T-helper 22 cell (primary cell): ENCODE results near the gene MPP1.

Source experiments
- DNase-seq: peaks from one replicate; pipeline ENCODE4 v3.0.0-alpha.2; 2020; ENCODE audit warnings: low read depth

The MPP1 gene

DNA sequence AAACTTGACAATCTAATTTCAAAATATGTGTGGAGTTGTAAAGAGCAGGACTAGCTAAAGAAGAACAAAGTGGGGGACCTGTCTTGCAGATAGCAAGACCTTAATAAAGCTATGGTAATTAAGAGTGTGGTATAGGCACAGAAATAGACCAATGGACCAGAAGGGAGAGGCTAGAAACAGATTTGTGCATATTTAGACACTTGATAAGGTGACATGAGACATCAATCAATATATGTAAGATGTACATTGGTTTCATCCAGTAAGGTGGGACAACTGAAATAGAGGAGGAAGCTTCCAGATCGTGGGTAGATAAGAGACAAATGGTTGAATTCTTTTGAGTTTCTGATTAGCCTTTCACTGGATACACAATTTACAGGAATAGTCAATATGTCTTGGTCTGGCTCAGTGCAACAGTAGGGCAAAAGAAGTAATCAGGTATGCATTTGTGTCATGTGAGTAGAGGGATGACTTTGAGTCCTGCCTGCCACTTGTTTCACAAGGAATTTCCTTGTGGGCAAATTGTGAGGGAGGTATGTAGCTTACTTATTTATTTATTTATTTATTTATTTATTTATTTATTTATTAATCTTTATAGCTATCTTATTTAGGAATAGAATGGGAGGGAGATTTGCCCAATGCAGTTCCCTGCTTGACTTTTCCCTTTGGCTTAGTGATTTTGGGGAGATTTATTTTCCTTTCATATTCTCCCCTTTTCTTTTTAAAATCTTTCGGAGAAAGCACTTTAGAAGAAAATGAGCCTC lies 7.2 kb upstream of the MPP1 start:
- DNase-seq: no peak

DNA sequence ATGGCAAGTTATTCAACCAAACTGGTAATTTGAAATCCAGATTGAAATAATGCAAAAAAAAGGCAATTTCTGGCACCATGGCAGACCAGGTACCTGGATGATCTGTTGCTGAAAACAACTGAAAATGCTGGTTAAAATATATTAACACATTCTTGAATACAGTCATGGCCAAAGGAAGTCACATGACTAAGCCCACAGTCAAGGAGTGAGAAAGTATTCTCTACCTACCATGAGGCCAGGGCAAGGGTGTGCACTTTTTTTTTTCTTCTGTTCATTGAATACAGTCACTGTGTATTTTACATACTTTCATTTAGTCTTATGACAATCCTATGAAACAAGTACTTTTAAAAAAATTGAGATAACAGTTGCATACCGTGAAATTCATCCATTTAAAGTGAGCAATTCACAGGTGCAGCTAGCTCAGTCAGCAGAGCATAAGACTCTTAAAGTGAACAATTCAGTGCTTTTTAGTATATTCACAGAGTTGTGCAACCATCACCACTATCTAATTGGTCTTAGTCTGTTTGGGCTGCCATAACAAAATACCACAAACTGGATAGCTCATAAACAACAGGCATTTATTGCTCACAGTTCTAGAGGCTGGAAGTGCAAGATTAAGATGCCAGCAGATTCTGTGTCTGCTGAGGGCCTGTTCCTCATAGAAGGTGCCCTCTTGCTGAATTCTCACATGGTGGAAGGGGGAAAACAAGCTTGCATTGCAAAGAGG lies 4.8 kb upstream of the MPP1 start:
- no peak for DNase-seq

DNA sequence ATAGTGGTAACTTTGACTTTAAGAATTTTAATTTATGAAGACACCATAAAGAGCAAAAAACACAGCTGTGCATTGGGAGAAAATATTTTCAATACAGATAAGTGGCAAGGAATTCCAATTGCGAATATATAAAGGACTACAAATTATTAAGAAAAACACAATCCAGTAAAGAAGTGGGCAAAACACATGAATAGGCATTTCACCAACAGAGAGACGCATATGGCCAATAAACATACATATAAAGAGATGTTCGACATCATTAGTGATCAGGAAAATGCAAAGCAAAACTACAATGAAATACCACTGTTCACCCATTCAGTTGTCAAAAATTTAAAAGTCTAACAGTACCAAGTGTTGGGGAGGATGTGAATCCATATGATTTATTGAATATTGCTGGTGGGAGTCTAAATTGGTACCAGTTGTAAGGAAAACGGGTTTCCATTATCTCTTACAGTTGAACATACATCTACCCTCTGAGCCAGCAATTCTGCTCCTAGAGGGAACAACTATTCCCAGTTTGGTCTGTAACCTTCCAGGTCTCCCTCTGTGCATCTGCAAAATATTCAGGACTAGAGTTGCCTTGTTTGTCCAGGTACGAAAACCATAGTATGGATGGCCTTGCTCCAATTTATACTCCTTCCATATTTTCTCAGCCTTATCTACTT lies 1.7 kb upstream of the MPP1 start:
- no peak for DNase-seq

DNA sequence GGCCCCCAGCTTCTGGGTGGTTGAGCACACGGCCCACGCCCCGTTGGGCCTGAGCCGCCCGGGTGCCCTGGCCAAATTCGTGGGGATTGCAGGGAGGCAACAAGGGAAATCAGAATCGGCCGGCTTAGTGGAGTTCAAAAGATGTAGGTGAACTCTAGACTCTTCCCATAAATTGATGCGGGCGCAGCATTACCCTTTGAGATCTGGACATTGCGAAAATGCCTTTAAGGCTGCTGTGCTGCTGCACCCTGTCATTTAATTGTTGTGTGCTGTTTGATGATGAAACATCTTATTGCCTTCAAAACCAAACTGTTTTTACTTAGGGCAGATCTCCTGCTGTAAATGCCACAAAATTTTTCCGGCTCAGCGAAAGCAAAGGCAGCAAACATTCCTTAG lies 409 bp upstream of the MPP1 start:
- DNase-seq: no peak

DNA sequence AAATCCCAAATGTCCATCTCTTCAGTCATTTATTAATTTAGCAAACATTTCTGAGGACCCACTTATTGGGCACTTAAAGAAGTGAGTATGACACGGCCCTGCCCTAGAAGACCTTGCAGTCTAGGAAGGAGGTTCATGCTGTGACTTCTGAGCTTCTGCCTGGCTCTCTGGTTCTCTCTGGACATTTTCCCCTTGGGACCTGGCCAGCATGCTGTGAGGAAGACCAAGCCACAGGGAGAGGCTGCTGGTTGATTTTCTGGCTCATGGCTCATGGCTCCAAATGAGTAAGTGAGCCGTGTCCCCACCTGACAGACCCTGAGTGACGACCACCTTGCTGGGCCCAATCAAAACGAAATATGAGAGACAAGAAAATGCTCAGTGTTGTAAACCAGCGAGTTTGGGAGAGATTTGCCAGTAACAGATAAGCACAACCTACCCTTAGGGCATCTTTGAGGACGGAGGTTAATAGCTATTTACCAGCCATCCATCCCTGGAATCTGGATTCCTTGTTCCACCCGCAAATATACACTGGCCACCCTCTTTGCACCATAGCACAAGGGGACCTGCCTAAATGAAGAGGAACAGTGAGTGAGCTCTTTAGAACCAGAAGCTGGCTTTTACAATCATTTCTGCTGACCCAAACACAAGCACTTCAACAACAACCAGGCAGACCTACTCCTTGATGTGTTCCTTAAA lies 876 bp downstream of the MPP1 start:
- no peak for DNase-seq

DNA sequence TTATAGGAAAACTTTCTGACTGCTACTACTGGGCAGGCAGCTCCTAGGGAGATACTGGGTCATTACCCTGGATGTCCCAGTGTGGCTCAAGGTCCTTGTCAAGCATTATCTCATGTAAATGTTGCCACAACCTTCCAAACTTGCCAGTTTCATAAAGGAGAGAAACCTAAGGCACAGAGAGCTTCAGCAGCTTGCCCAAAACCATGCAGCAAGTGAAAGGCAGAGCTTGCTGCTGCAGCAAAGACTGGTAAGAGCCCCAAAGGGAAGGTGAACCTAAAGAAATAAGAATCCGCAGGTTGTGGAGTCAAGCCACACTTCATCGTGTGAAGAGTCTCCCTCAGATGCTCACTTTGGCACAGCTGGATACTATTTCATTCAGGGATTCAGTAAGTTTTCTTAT lies 2.3 kb downstream of the MPP1 start:
- no peak for DNase-seq

DNA sequence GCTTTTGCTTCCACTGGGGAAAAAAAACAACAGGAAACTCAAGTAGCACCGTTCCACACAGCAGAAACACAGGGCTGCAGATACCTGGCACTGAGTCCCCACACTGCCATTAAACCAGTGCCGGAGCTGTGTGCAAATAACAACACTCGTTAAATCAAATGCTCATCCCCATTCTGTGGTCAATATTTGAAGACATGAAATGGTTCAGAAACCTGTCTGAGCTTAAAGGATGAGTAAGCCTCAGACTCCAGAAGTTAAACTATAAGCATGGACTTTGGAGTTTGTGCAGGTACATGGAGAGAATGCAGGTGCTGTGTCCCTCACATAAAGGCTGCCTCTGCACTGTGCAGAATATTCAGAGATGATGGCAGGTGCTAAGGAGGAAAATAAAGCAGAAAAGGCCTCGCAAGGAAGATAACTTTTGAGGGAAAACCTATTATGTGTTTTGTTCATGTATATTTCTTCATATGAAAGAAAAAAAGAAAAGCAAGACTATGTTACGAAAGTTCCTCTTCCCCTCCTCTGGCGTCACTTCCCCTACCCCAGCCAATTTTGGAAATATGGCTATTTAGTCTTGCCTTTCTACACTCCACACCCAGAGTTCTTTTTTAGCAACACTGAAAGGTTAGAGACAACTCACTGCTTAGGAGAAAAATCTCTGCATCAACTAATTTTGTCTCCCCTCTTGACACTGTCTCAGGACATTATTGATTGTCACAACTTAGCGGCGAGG lies 4.6 kb downstream of the MPP1 start:
- no peak for DNase-seq

DNA sequence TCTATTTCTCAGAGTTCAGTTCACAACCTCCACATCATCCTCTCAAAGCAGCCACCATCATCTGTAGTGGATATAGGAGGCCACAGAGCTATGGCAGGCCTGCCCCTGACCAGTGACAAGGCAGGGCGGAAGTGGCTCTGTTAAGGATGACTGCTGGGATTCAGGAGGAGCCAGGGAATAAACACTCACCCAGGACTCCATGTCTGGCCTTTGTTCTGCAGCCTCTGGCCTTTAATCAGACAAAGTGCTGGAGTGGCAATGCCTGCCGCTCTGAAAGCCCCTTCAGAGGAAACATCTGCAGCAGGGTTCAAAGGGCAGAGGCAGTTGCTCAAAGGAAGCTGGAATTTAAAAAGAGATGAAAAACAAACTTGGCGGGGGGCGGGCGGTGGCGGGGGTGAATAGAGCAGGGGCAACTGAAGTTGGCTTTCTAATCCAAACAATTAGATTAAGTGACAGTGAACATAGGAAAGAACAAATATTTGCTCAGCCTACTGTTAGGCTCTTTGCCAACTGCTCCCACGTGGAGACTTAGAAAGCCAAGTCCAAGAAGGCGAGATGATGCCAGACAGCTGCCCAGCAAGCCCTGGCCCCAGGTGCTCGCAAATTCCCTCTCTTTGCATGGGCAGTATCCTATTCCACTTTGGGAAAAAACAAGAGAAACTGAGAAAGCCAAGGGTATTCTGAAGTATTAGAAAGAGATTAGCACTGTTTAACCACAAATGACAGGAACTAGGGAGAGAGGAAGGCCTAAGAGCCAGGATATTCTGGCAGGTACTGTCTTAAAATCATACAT lies 5.5 kb downstream of the MPP1 start:
- DNase-seq: no peak

DNA sequence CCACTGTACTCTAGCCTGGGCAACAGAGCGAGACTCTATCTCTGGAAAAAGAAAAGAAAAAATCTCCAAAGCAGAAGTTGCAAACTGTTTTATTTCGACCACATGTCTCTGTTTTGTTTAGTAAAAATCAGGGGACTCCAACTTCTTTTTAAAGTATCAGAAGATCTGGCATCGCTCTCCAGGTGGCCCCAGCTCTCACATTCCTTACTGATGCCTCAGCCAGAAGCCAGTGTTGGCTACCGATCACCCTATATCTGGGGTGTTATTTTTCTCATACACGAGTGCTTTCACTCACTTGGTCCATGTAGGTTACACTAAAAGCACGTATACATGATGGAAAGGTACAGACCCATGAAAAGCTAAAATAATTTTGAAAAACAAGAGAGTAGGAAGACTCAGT lies 8.3 kb downstream of the MPP1 start:
- DNase-seq: no peak

DNA sequence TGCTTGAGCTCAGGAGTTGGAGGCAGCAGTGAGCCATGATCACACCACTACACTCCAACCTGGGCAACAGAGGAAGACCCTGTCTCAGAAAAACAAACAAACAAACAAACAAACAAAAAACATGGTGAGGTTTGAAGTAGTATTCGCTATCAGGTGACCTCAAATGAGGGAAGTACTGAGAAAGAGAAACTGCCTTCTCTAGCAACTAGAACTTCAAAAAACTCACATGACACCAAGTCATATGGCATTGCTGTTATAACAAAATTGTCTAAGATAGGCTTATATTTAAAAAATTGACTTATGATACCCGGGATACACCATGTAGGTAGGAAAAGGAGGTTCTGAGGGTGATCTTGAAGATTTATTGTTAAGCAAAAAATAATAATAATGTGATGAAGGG lies 10.3 kb downstream of the MPP1 start:
- DNase-seq: no peak

DNA sequence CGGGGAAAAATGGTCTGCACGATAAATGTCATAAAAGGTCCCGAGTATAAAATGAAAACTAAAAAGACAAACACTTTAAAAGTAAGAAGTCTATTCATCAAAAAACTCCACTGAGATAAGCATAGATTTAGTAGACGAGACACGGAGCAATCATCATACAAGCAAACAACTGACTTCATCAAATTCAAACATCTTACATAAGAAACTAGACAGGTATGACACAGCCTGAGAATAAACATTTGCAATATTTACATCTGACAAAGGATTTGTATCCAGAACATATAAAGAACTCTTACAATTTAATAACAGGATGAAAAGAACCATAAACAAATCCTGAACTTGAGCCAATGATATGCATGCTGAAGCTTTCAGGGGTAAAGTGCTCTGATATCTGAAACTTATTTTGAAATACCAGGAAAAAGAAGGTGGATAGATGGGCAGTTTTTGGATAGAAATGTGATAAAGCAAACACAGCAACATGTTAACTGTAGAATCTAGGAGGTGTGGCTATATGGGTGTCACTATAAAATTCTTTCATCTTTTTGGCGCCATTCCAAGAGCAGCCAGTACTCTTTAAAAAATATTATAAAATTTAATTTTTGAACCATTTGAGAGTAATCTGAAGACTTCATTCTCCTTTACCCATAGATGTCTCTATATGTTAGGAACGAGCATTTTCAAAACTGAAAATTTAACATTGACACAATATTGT lies 12.0 kb downstream of the MPP1 start:
- DNase-seq: no peak

DNA sequence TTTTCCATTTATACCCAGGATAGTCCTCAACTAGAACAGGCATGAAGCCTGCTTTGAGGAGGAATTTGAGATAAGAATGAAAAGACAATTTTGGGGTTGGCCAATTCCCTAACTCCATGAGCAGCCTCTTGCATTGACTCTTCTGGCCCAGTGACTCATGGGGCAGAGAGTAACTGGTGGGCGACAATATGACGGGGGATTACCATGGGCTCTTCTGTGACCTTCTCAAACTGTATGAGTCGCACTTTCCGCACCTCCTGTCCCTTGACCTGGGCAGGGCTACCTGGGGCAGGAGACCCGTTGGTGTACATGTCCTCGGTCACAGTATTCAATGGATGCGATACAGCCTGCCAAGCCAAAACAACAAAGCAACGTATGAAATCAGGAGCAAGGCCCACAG lies 13.3 kb downstream of the MPP1 start:
- DNase-seq: no peak

DNA sequence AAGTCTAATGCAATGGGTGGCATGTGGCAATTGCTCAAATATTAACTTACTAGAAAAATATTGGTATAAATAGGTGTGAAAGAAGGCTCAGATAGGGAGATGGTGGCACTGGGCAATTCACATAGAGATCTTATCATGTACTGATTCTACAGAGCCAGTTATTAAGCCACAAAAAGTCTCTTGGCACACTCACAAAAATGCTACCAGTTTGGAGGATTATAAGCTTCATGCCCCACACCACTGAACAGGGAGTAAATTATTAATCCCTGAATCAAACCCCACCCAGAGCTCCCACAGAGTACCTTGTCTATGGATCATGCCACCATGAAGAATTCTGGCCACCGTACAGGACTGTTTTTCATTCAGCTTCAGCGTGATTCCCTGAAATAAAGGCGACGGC lies 13.8 kb downstream of the MPP1 start:
- DNase-seq: no peak

DNA sequence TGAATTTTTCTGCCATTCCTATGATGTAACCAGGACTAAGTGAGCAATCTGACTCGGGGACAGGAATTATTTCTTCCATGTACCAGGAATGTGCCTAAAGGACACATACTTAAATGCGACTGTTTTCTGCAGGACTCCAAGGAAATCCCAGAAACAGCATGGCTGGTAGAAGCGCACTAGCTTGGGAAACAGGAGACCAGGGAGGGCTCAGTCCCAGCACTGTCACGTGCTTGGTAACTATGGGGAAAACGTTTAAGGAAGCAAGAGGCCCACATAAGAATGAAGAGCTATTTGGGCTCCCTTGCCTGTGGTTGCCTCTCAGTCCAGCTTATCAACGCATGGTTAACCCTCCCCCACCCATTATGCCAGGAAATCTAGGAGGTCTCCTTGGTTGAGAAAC lies 19.6 kb downstream of the MPP1 start:
- DNase-seq: no peak

DNA sequence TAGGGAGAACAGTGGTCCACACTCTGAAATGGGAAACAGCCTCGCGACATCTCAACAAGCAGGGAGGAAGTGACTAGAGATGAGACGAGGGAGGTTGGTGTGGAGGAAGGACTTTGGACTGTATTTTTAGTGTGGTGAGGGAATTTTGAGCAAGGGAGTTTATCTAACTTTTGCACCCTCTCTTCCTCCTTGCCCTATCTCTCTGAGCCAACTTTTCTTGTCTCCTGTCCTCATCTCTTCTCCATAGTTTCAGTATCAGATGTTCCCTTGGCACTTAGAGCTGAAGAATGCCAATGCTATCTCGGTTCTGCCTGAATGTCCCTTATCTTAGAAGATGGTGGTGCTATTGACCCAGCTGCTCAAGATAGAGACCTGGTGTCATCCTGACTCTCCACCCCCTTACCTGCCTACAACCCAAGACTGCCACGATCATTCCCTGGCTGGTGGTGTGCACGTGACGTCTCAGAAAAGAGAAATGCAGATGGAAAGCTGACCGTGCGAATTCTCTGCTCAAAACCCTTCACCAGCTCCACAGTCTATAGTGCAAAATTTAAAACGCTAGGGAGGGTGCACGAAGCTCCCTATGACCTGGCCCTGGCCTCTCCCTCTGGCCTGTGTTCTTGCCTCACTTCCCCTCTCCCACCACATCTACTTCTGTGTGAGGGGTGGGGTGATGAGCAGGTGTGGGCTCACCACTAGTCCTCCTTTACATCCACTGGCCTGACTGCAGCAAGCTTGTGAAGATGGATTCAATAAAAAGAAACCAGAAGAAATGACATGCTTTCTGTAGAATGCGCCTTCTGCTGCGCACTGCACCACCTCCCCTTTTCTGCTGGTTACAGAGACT lies 20.9 kb downstream of the MPP1 start:
- no peak for DNase-seq

DNA sequence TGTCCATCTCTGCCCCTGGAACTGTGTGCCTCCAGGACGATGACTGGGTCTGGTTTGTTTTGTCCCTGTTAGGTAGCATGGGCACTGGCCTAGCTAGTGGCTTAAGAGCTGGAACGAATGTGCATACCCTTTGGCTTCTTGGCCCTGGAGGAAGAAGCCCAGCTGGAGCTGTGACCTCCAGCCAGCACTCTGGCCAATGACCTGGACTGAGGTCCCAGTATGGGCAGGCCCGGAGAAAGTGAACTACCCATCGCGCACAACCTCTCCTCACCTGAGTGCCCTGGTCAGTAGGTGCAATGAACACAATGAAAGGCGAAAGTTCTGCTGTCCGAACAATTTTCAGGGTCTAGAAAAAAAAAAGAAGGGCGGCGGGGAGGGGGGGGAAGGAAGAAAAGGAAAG lies 24.3 kb downstream of the MPP1 start:
- no peak for DNase-seq

DNA sequence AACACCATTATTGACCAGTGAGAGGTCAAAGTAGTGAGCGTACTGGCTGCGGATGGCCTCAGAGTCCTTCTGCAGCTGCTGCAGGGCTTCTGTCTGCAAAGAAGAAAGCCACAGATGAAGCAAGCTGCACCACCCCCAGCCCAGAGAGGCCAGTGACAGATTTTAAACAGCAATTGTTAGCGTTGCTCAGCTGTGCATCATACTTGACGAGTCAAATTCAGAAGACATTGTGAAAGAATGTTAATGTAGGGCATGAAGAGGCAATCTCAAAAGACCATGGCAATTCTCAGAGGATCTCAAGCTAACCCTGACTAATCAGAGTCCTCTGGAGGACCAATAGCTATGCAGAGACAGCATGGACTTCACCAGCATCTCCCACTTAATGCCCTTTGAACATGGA lies 26.0 kb downstream of the MPP1 start:
- no peak for DNase-seq

DNA sequence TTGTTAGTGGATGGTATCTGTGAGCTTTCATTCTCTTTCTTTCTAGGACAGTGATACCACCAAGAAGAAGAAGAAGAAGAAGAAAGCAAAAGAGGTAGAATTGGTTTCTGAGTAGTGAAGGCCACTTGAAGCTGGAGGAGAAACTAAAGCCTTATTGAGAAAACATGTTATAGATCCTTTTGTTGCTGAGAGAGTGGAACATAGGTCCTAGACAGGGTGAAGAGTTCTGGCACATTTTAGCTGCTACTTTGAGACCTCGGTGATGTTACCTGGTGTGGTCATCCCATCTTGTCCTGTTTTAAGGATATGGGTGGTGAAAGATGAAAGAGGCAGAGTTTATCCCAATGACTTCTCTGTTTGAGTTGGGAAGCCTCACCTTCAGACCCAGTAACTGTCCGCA lies 28.5 kb downstream of the MPP1 start:
- DNase-seq: no peak
